ENCODE results near the gene SMPD3.

GRCh38 chr16:68339214-68339613 is 109.1 kb downstream of the SMPD3 start:
- TF ChIP-seq CTCF (IDR thresholded peaks at IDR 0.05), result no peak
- no peak for TF ChIP-seq EP300 (IDR thresholded peaks at IDR 0.05)
